ENCODE results near the gene RAB3D.

Gene RAB3D

GRCh38 chr19:11293433-11294389 is 45.7 kb downstream of the RAB3D start:
- H3K4me3 ChIP-seq (ENCODE audit: low read depth, low read length), result no peak overlapping the region
- no peak overlapping the region for H2BK5ac ChIP-seq (ENCODE audit: low read depth, low read length, poor library complexity)
- H3K23ac ChIP-seq (ENCODE audit: low read length), result no peak overlapping the region
- no peak overlapping the region for H3K27ac ChIP-seq (ENCODE audit: low read depth, low read length)
- peaks cover 2% of the 10 kb centered on the region for H3K79me1 ChIP-seq (ENCODE audit: low read length)
- peak; percentile 91 to 95 for DNase-seq
- no peak overlapping the region for H3K4ac ChIP-seq (ENCODE audit: low read depth, low read length)
- no peak overlapping the region for H3K18ac ChIP-seq (ENCODE audit: low read length)
- H2BK120ac ChIP-seq (ENCODE audit: insufficient read depth, low read length, poor library complexity), result peak overlapping the region; percentile 61
- H4K8ac ChIP-seq (ENCODE audit: low read depth, low read length), result peak overlapping the region; percentile 96
- peaks cover 2% of the 10 kb centered on the region for H3K79me2 ChIP-seq (ENCODE audit: control insufficient read depth, insufficient read depth, low read length, poor library complexity)
- H3K14ac ChIP-seq (ENCODE audit: low read length), result peak overlapping the region; percentile 70
- no CpG with 5 or more reads among the region's 41 CpGs for WGBS (ENCODE audit: extremely low coverage, insufficient coverage, insufficient read length)
- H3K27me3 ChIP-seq (ENCODE audit: insufficient read depth, low read length), result no peaks in the 10 kb centered on the region
- peak overlapping the region; percentile 20 for H3K9ac ChIP-seq (ENCODE audit: low read length)
- H2AFZ ChIP-seq (ENCODE audit: insufficient read depth, low read length, poor library complexity), result peak overlapping the region; percentile 80
- H2BK12ac ChIP-seq (ENCODE audit: low read length), result no peak overlapping the region
- H4K12ac ChIP-seq (ENCODE audit: low read depth, low read length), result peak overlapping the region; percentile 90
- no peaks in the 10 kb centered on the region for H3K9me3 ChIP-seq (ENCODE audit: insufficient read depth, low read depth, low read length)
- peak overlapping the region; percentile 36 for H2AK5ac ChIP-seq (ENCODE audit: low read length)
- peak overlapping the region; percentile 84 for H4K91ac ChIP-seq (ENCODE audit: low read depth, low read length)
- H3K4me1 ChIP-seq (ENCODE audit: control insufficient read depth in 1 of 2, insufficient read depth in 2 of 2, low read length in 2 of 2), result peaks cover 2 to 3% of the 10 kb centered on the region in 2 experiments
- peak overlapping the region; percentile 63 for H3K4me2 ChIP-seq (ENCODE audit: low read length)
- H3K36me3 ChIP-seq (ENCODE audit: control insufficient read depth in 1 of 2, insufficient read depth in 2 of 2, low read length in 2 of 2), result no peaks in the 10 kb centered on the region

- peaks cover 2% of the 10 kb centered on the region for H3K79me1 ChIP-seq (ENCODE audit: low read length)
- no peak overlapping the region for H2AK5ac ChIP-seq (ENCODE audit: low read length)
- H3K9me3 ChIP-seq (ENCODE audit: insufficient read depth, low read depth, low read length), result no peaks in the 10 kb centered on the region
- no peak overlapping the region for H2BK120ac ChIP-seq (ENCODE audit: insufficient read depth, low read length, poor library complexity)
- H3K4ac ChIP-seq (ENCODE audit: low read depth, low read length), result no peak overlapping the region
- H4K12ac ChIP-seq (ENCODE audit: low read depth, low read length), result no peak overlapping the region
- peaks cover 2% of the 10 kb centered on the region for H3K79me2 ChIP-seq (ENCODE audit: control insufficient read depth, insufficient read depth, low read length, poor library complexity)
- H2AFZ ChIP-seq (ENCODE audit: insufficient read depth, low read length, poor library complexity), result no peak overlapping the region
- H3K36me3 ChIP-seq (ENCODE audit: control insufficient read depth in 1 of 2, insufficient read depth in 2 of 2, low read length in 2 of 2), result no peaks in the 10 kb centered on the region
- no peak overlapping the region for H3K23ac ChIP-seq (ENCODE audit: low read length)
- no peak overlapping the region for H3K14ac ChIP-seq (ENCODE audit: low read length)
- H2BK5ac ChIP-seq (ENCODE audit: low read depth, low read length, poor library complexity), result no peak overlapping the region
- DNase-seq, result peak in 1 of 2 donors; percentile 22
- no peak overlapping the region for H4K91ac ChIP-seq (ENCODE audit: low read depth, low read length)
- no peaks in the 10 kb centered on the region for H3K27me3 ChIP-seq (ENCODE audit: insufficient read depth, low read length)
- H3K9ac ChIP-seq (ENCODE audit: low read length), result no peak overlapping the region
- H3K4me1 ChIP-seq (ENCODE audit: control insufficient read depth in 1 of 2, insufficient read depth in 2 of 2, low read length in 2 of 2), result peaks cover 2 to 3% of the 10 kb centered on the region in 2 experiments
- no CpG with 5 or more reads among the region's 1 CpG for WGBS (ENCODE audit: extremely low coverage, insufficient coverage, insufficient read length)
- H3K4me2 ChIP-seq (ENCODE audit: low read length), result no peak overlapping the region
- H2BK12ac ChIP-seq (ENCODE audit: low read length), result no peak overlapping the region
- H3K27ac ChIP-seq (ENCODE audit: low read depth, low read length), result no peak overlapping the region
- no peak overlapping the region for H3K4me3 ChIP-seq (ENCODE audit: low read depth, low read length)
- no peak overlapping the region for H4K8ac ChIP-seq (ENCODE audit: low read depth, low read length)
- no peak overlapping the region for H3K18ac ChIP-seq (ENCODE audit: low read length)
Measured at GRCh38 chr19:11291991-11292390, 47.5 kb downstream of the RAB3D start.

GRCh38 chr19:11291415-11291814 is 48.0 kb downstream of the RAB3D start:
- no CpG with 5 or more reads among the region's 7 CpGs for WGBS (ENCODE audit: extremely low coverage, insufficient coverage, insufficient read length)
- Histone ChIP-seq H3K18ac (ENCODE audit: low read length) (no peak overlapping the region), H3K79me2 (ENCODE audit: control insufficient read depth, insufficient read depth, low read length, poor library complexity) (peaks cover 2% of the 10 kb centered on the region), H3K4me1 (ENCODE audit: control insufficient read depth in 1 of 2, insufficient read depth in 2 of 2, low read length in 2 of 2) (peaks cover 2 to 3% of the 10 kb centered on the region in 2 experiments), H4K8ac (ENCODE audit: low read depth, low read length) (no peak overlapping the region), H3K14ac (ENCODE audit: low read length) (no peak overlapping the region), H2AK5ac (ENCODE audit: low read length) (no peak overlapping the region), H3K27me3 (ENCODE audit: insufficient read depth, low read length) (no peaks in the 10 kb centered on the region), H3K4me3 (ENCODE audit: low read depth, low read length) (no peak overlapping the region), H2BK120ac (ENCODE audit: insufficient read depth, low read length, poor library complexity) (no peak overlapping the region), H3K23ac (ENCODE audit: low read length) (no peak overlapping the region), H2BK12ac (ENCODE audit: low read length) (no peak overlapping the region), H3K4me2 (ENCODE audit: low read length) (no peak overlapping the region), H3K36me3 (ENCODE audit: control insufficient read depth in 1 of 2, insufficient read depth in 2 of 2, low read length in 2 of 2) (no peaks in the 10 kb centered on the region), H4K12ac (ENCODE audit: low read depth, low read length) (no peak overlapping the region), H3K27ac (ENCODE audit: low read depth, low read length) (no peak overlapping the region), H3K9ac (ENCODE audit: low read length) (no peak overlapping the region), H4K91ac (ENCODE audit: low read depth, low read length) (no peak overlapping the region), H3K4ac (ENCODE audit: low read depth, low read length) (no peak overlapping the region), H3K79me1 (ENCODE audit: low read length) (peaks cover 2% of the 10 kb centered on the region), H3K9me3 (ENCODE audit: insufficient read depth, low read depth, low read length) (no peaks in the 10 kb centered on the region), H2AFZ (ENCODE audit: insufficient read depth, low read length, poor library complexity) (no peak overlapping the region), H2BK5ac (ENCODE audit: low read depth, low read length, poor library complexity) (no peak overlapping the region)
- no peak for DNase-seq

GRCh38 chr19:11290256-11290655 is 49.2 kb downstream of the RAB3D start:
- peaks cover 2 to 3% of the 10 kb centered on the region in 2 experiments for H3K4me1 ChIP-seq (ENCODE audit: control insufficient read depth in 1 of 2, insufficient read depth in 2 of 2, low read length in 2 of 2)
- H3K23ac ChIP-seq (ENCODE audit: low read length), result no peak overlapping the region
- WGBS (ENCODE audit: extremely low coverage, insufficient coverage, insufficient read length), result no CpG with 5 or more reads among the region's 4 CpGs
- no peak overlapping the region for H4K8ac ChIP-seq (ENCODE audit: low read depth, low read length)
- no peak overlapping the region for H2AFZ ChIP-seq (ENCODE audit: insufficient read depth, low read length, poor library complexity)
- H3K27ac ChIP-seq (ENCODE audit: low read depth, low read length), result no peak overlapping the region
- H3K14ac ChIP-seq (ENCODE audit: low read length), result no peak overlapping the region
- H3K27me3 ChIP-seq (ENCODE audit: insufficient read depth, low read length), result no peaks in the 10 kb centered on the region
- H3K4me2 ChIP-seq (ENCODE audit: low read length), result no peak overlapping the region
- H3K4ac ChIP-seq (ENCODE audit: low read depth, low read length), result no peak overlapping the region
- H2BK12ac ChIP-seq (ENCODE audit: low read length), result no peak overlapping the region
- H2BK120ac ChIP-seq (ENCODE audit: insufficient read depth, low read length, poor library complexity), result no peak overlapping the region
- H3K18ac ChIP-seq (ENCODE audit: low read length), result no peak overlapping the region
- no peak overlapping the region for H4K12ac ChIP-seq (ENCODE audit: low read depth, low read length)
- H2BK5ac ChIP-seq (ENCODE audit: low read depth, low read length, poor library complexity), result no peak overlapping the region
- no peak overlapping the region for H4K91ac ChIP-seq (ENCODE audit: low read depth, low read length)
- no peaks in the 10 kb centered on the region for H3K9me3 ChIP-seq (ENCODE audit: insufficient read depth, low read depth, low read length)
- H3K9ac ChIP-seq (ENCODE audit: low read length), result no peak overlapping the region
- H3K4me3 ChIP-seq (ENCODE audit: low read depth, low read length), result no peak overlapping the region
- H3K79me1 ChIP-seq (ENCODE audit: low read length), result peaks cover 2% of the 10 kb centered on the region
- DNase-seq, result no peak
- peaks cover 2% of the 10 kb centered on the region for H3K79me2 ChIP-seq (ENCODE audit: control insufficient read depth, insufficient read depth, low read length, poor library complexity)
- no peak overlapping the region for H2AK5ac ChIP-seq (ENCODE audit: low read length)
- H3K36me3 ChIP-seq (ENCODE audit: control insufficient read depth in 1 of 2, insufficient read depth in 2 of 2, low read length in 2 of 2), result no peaks in the 10 kb centered on the region

All from trophoblast cell (in vitro differentiated cells and primary cell).